Measurements from ENCODE around the gene CDH13. TPM values are rescaled to one million over a fixed set of nuclear protein-coding genes. Genes with fewer than 3 reads are reported as not detected.

The CDH13 gene
- total RNA-seq, 1 donor from 2014 or later: not detected

- CTCF ChIA-PET: no interaction called here
- intact Hi-C loops (cut with micrococcal nuclease): no loop called here
- Mint-ChIP-seq H3K27me3 (peaks cover 5% of the 10 kb centered on the region), H3K4me1 (no peaks in the 10 kb centered on the region), H3K36me3 (ENCODE audit: low read depth) (no peaks in the 10 kb centered on the region), H3K4me3 (no peak overlapping the region), H3K9me3 (no peaks in the 10 kb centered on the region), H3K27ac (no peak overlapping the region)
- POLR2A ChIA-PET: no interaction called here
- no peak for ATAC-seq (ENCODE audit: low read depth)
- no peak for TF ChIP-seq CTCF (IDR thresholded peaks at IDR 0.05)
- no peak for DNase-seq
Observed at GRCh38 chr16:83626204-83626603, 999.4 kb downstream of the CDH13 start.

GRCh38 chr16:83626676-83627075, 999.9 kb downstream of the CDH13 start:
- Mint-ChIP-seq H3K4me1 (no peaks in the 10 kb centered on the region), H3K27me3 (peaks cover 7% of the 10 kb centered on the region), H3K9me3 (no peaks in the 10 kb centered on the region), H3K27ac (no peak overlapping the region), H3K4me3 (no peak overlapping the region), H3K36me3 (ENCODE audit: low read depth) (no peaks in the 10 kb centered on the region)
- intact Hi-C loops (cut with micrococcal nuclease): no loop called here
- no peak for DNase-seq
- TF ChIP-seq CTCF (IDR thresholded peaks at IDR 0.05): no peak
- ChIA-PET CTCF (no interaction called here), POLR2A (no interaction called here)
- no peak for ATAC-seq (ENCODE audit: low read depth)

- TF ChIP-seq CTCF (IDR thresholded peaks at IDR 0.05): no peak
Observed at GRCh38 chr16:83627996-83628395, 1001.2 kb downstream of the CDH13 start.

GRCh38 chr16:83629426-83629825, 1002.7 kb downstream of the CDH13 start:
- Mint-ChIP-seq H3K4me3 (no peak overlapping the region), H3K4me1 (no peaks in the 10 kb centered on the region), H3K27me3 (peaks cover 4% of the 10 kb centered on the region), H3K9me3 (no peaks in the 10 kb centered on the region), H3K36me3 (ENCODE audit: low read depth) (no peaks in the 10 kb centered on the region), H3K27ac (no peak overlapping the region)
- DNase-seq (no peak), ATAC-seq (ENCODE audit: low read depth) (no peak)
- intact Hi-C loops (cut with micrococcal nuclease): no loop called here
- POLR2A ChIA-PET: no interaction called here
- no peak for TF ChIP-seq CTCF (IDR thresholded peaks at IDR 0.05)
- CTCF ChIA-PET: no interaction called here

More at GRCh38 chr16:83627996-83628395, 1001.2 kb downstream of the CDH13 start:
- DNase-seq (no peak), ATAC-seq (ENCODE audit: low read depth) (no peak)
- peaks cover 7% of the 10 kb centered on the region for H3K27me3 Mint-ChIP-seq
- no peak overlapping the region for H3K27ac Mint-ChIP-seq
- ChIA-PET POLR2A (no interaction called here), CTCF (no interaction called here)
- no peaks in the 10 kb centered on the region for H3K9me3 Mint-ChIP-seq
- H3K4me1 Mint-ChIP-seq: no peaks in the 10 kb centered on the region
- no peak overlapping the region for H3K4me3 Mint-ChIP-seq
- intact Hi-C loops (cut with micrococcal nuclease): no loop called here
- H3K36me3 Mint-ChIP-seq (ENCODE audit: low read depth): no peaks in the 10 kb centered on the region

- no peak for ATAC-seq (ENCODE audit: low read depth)
- ChIA-PET CTCF (no interaction called here), POLR2A (no interaction called here)
- H3K27me3 Mint-ChIP-seq: peaks cover 3% of the 10 kb centered on the region
- no peak for DNase-seq
- intact Hi-C loops (cut with micrococcal nuclease): no loop called here
- no peaks in the 10 kb centered on the region for H3K9me3 Mint-ChIP-seq
- no peak for TF ChIP-seq CTCF (IDR thresholded peaks at IDR 0.05)
- no peaks in the 10 kb centered on the region for H3K36me3 Mint-ChIP-seq (ENCODE audit: low read depth)
- no peak overlapping the region for H3K27ac Mint-ChIP-seq
- H3K4me1 Mint-ChIP-seq: no peaks in the 10 kb centered on the region
- no peak overlapping the region for H3K4me3 Mint-ChIP-seq
Observed at GRCh38 chr16:83629836-83630235, 1003.1 kb downstream of the CDH13 start.

Measured in activated B cell treated with CpG ODN at 0.5 μM for 24 hours (primary cell).